Activated CD4-positive, alpha-beta T cell treated with anti-CD3 and anti-CD28 coated beads, Interleukin-2, amount 10 ng/mL, durations not matched to agents 7 days and 5 days (primary cell): ENCODE results near the gene PARP3. TPM values are rescaled to one million over a fixed set of nuclear protein-coding genes. Genes with fewer than 3 reads are reported as not detected.

Experiments used
- CTCF ChIA-PET: fragments of 350-600 bp; sonication (Branson Sonifier 250); formaldehyde crosslinking; loops from one replicate; lab custom pipeline; 2021; ENCODE audit warnings: antibody characterized with exemption; lab: Charles Lee
- POLR2A ChIA-PET: fragments of 350-600 bp; sonication (Branson Sonifier 250); formaldehyde crosslinking; loops from one replicate; lab custom pipeline; 2021; ENCODE audit warnings: antibody characterized with exemption; lab: Charles Lee
- DNase-seq: peaks from one replicate; pipeline ENCODE4 v3.0.0-alpha.2; 2020
- H3K27ac Mint-ChIP-seq: one replicate; pipeline ENCODE4 v1.8.0; 2021; ENCODE audit warnings: mild to moderate bottlenecking, moderate library complexity, mixed read lengths
- H3K27me3 Mint-ChIP-seq: one replicate; pipeline ENCODE4 v1.8.0; 2021; ENCODE audit warnings: mixed read lengths
- H3K36me3 Mint-ChIP-seq: one replicate; pipeline ENCODE4 v1.8.0; 2021; ENCODE audit warnings: low read depth, mixed read lengths
- H3K4me1 Mint-ChIP-seq: one replicate; pipeline ENCODE4 v1.8.0; 2021; ENCODE audit warnings: mixed read lengths
- H3K4me3 Mint-ChIP-seq: one replicate; pipeline ENCODE4 v1.8.0; 2021; ENCODE audit warnings: mild to moderate bottlenecking, moderate library complexity, mixed read lengths
- H3K9me3 Mint-ChIP-seq: one replicate; pipeline ENCODE4 v1.8.0; 2021; ENCODE audit warnings: mixed read lengths
- total RNA-seq, 2 experiments: library from RNA; stranded (reverse); gene quantifications; one replicate each; pipeline ENCODE4 v1.2.3, GENCODE V29; 2021

PARP3 gene
- total RNA-seq, 2 experiments from 2014 or later: 22.1 to 22.9 TPM

- ChIA-PET CTCF (interaction anchor here (0.6 to 4.1 kb wide), 10 partner anchors 8 to 511 kb away, joined by 3 to 61 read pairs (median 13); partner anchors contain the start of genes ACY1, GPR62, PARP3 and RPL29), POLR2A (no interaction called here)
- H3K9me3 Mint-ChIP-seq: no peaks in the 10 kb centered on the region
- DNase-seq: peak; percentile 67
- H3K4me1 Mint-ChIP-seq: peaks cover 34% of the 10 kb centered on the region
- H3K27ac Mint-ChIP-seq: peak within 1 kb of the TSS; percentile 93
- H3K27me3 Mint-ChIP-seq: no peaks in the 10 kb centered on the region
- peak within 1 kb of the TSS; percentile 96 for H3K4me3 Mint-ChIP-seq
- no peaks in the 10 kb centered on the region for H3K36me3 Mint-ChIP-seq
Measured at GRCh38 chr3:51974963-51975851, 33.0 kb downstream of the PARP3 start, which contains the start of gene ABHD14A. Gene ABHD14A (plus strand): TSS chr3:51975064. CDS start chr3:51975136, 72 bp downstream.

DNA sequence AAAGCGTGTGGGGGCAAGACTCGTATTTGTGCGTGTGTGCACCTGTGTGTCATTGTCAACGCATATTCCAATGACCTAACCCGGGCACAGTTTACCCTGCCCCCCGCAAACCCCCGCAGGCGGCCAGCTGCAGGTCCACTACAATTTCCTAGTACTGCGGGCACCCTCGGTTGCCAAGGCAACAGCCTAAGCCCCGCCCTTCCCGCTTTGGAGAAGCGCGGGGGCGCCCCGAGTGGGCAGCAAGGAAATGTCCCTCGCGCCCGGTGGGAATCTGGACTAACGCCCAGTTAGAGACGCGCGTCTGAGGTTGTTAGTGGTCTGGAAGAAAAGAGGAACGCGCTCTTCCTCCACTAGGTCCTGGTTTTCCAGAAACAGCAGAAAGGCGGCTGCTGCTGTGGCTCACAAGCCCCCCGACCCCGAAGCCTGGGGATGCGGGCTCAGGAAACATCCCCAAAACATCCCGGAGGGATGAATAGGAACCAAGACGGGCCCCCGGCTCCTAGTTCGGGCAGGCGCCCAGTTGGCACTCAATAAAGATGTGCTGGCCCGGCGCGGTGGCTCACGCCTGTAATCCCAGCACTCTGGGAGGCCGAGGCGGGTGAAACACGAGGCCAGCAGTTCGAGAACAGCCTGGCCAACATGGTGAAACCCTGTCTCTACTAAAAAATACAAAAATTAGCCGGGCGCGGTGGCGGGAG, 33.8 kb downstream of the PARP3 start:
- no peaks in the 10 kb centered on the region for H3K9me3 Mint-ChIP-seq
- no peaks in the 10 kb centered on the region for H3K27me3 Mint-ChIP-seq
- POLR2A ChIA-PET: no interaction called here
- H3K36me3 Mint-ChIP-seq: peaks cover 2% of the 10 kb centered on the region
- DNase-seq: peak; percentile 25
- H3K4me3 Mint-ChIP-seq: peak overlapping the region; percentile 80
- H3K27ac Mint-ChIP-seq: peak overlapping the region; percentile 86
- H3K4me1 Mint-ChIP-seq: peaks cover 35% of the 10 kb centered on the region
- CTCF ChIA-PET: interaction anchor here (4.1 kb wide), 1 partner anchor 34 kb away, joined by 35 read pairs; the partner anchor contains the start of genes PARP3 and RRP9

- no peak overlapping the region for H3K4me3 Mint-ChIP-seq
- CTCF ChIA-PET: interaction anchor here (0.6 to 1.3 kb wide), 4 partner anchors 14 to 79 kb away, joined by 3 to 6 read pairs (median 5); partner anchors contain the start of genes DUSP7, PARP3 and RRP9
- peaks cover 42% of the 10 kb centered on the region for H3K4me1 Mint-ChIP-seq
- no peaks in the 10 kb centered on the region for H3K9me3 Mint-ChIP-seq
- POLR2A ChIA-PET: no interaction called here
- H3K27me3 Mint-ChIP-seq: no peaks in the 10 kb centered on the region
- peaks cover 6% of the 10 kb centered on the region for H3K36me3 Mint-ChIP-seq
- peak; percentile 40 for DNase-seq
- peak overlapping the region; percentile 16 for H3K27ac Mint-ChIP-seq
Measured at GRCh38 chr3:51977446-51978142, 35.4 kb downstream of the PARP3 start.

DNA sequence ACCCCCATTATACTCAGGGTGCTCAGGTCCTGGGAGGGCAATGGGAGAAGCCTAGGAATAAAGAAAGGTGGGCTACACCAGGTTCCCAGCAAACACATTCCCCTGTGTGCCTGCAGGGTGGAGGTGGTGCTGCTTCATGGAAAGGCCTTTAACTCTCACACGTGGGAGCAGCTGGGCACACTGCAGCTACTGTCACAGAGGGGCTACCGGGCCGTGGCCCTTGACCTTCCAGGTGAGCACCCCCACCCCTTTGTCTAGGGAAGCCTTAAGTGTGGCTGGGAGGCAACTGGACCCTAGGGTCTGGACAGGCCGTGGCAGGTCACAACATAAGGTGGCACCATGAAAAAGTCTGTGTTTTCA, 36.0 kb downstream of the PARP3 start:
- Mint-ChIP-seq H3K36me3 (peaks cover 8% of the 10 kb centered on the region), H3K27ac (no peak overlapping the region), H3K9me3 (no peaks in the 10 kb centered on the region), H3K4me3 (no peak overlapping the region), H3K4me1 (peaks cover 46% of the 10 kb centered on the region), H3K27me3 (no peaks in the 10 kb centered on the region)
- no peak for DNase-seq
- ChIA-PET CTCF (interaction anchor here (0.9 kb wide), 1 partner anchor 40 kb away, joined by 3 read pairs; no protein-coding TSS in a partner anchor), POLR2A (no interaction called here)

DNA sequence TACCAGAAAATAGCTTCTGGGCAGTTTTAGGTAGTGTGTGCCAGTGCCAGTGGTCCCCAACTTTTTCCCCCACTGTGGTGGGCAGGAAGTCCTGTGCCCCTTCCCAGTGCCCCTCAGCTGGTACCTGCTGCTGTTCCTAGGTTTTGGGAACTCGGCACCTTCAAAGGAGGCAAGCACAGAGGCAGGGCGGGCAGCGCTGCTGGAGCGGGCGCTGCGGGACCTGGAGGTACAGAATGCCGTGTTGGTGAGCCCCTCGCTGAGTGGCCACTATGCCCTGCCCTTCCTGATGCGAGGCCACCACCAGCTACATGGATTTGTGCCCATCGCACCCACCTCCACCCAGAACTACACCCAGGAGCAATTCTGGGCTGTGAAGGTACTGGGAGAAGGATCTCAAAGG, 38.1 kb downstream of the PARP3 start:
- Mint-ChIP-seq H3K4me3 (no peak overlapping the region), H3K27ac (no peak overlapping the region), H3K9me3 (no peaks in the 10 kb centered on the region), H3K4me1 (peaks cover 44% of the 10 kb centered on the region), H3K36me3 (peaks cover 8% of the 10 kb centered on the region), H3K27me3 (no peaks in the 10 kb centered on the region)
- CTCF ChIA-PET: interaction anchor here (1.5 to 3.7 kb wide), 2 partner anchors 10 to 39 kb away, joined by 5 to 20 read pairs; partner anchors contain the start of gene RRP9
- POLR2A ChIA-PET: no interaction called here
- no peak for DNase-seq

DNA sequence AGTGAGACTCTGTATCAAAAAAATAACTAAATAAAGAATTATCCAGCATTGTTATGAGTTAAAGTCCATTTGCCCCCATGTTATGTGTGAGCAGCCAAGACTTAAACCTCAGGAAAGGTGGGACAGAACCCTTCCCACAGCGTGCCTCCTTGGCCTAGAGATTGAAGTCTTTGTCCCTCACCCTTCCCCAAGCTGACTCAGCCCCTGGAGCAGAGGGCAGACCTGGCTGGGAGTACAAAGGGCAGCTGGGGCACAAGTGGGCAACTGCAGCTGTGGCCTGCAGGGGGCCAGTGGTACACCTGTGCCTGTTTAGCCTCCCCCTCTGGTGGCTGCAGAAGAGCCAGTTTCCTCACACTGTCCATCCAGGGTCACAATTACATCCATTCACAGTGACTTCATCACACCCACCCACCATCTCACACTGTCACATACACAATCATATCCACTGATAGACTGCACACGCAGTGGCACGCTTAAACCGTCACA, 40.2 kb downstream of the PARP3 start:
- Mint-ChIP-seq H3K9me3 (no peaks in the 10 kb centered on the region), H3K4me3 (peak overlapping the region; percentile 91), H3K4me1 (peaks cover 30% of the 10 kb centered on the region), H3K27me3 (no peaks in the 10 kb centered on the region), H3K27ac (peak overlapping the region; percentile 88), H3K36me3 (peaks cover 8% of the 10 kb centered on the region)
- POLR2A ChIA-PET: interaction anchor here (1.2 to 2.0 kb wide), 2 partner anchors 8 to 13 kb away, joined by 5 to 7 read pairs; partner anchors contain the start of genes ABHD14B and RPL29
- DNase-seq: peak; percentile 38
- CTCF ChIA-PET: interaction anchor here (0.5 to 3.8 kb wide), 18 partner anchors 9 to 430 kb away, joined by 3 to 61 read pairs (median 4); partner anchors contain the start of genes ABHD14A, ABHD14B, DUSP7 and RPL29

GRCh38 chr3:51982838-51983577, 40.8 kb downstream of the PARP3 start, which contains the start of gene ACY1:
Gene ACY1 (plus strand): TSS chr3:51983535. CDS start chr3:51984065, 530 bp downstream.
- no peaks in the 10 kb centered on the region for H3K9me3 Mint-ChIP-seq
- POLR2A ChIA-PET: interaction anchor here (1.2 to 2.0 kb wide), 3 partner anchors 9 to 13 kb away, joined by 5 to 10 read pairs (median 7); partner anchors contain the start of genes ABHD14B and RPL29
- peak; percentile 74 for DNase-seq
- peaks cover 8% of the 10 kb centered on the region for H3K36me3 Mint-ChIP-seq
- no peaks in the 10 kb centered on the region for H3K27me3 Mint-ChIP-seq
- CTCF ChIA-PET: interaction anchor here (0.5 to 3.8 kb wide), 20 partner anchors 8 to 1237 kb away, joined by 3 to 61 read pairs (median 4); partner anchors contain the start of genes ABHD14A, ABHD14B, DUSP7 and RPL29
- H3K27ac Mint-ChIP-seq: peak within 1 kb of the TSS; percentile 88
- H3K4me1 Mint-ChIP-seq: peaks cover 29% of the 10 kb centered on the region
- H3K4me3 Mint-ChIP-seq: peak within 1 kb of the TSS; percentile 91

DNA sequence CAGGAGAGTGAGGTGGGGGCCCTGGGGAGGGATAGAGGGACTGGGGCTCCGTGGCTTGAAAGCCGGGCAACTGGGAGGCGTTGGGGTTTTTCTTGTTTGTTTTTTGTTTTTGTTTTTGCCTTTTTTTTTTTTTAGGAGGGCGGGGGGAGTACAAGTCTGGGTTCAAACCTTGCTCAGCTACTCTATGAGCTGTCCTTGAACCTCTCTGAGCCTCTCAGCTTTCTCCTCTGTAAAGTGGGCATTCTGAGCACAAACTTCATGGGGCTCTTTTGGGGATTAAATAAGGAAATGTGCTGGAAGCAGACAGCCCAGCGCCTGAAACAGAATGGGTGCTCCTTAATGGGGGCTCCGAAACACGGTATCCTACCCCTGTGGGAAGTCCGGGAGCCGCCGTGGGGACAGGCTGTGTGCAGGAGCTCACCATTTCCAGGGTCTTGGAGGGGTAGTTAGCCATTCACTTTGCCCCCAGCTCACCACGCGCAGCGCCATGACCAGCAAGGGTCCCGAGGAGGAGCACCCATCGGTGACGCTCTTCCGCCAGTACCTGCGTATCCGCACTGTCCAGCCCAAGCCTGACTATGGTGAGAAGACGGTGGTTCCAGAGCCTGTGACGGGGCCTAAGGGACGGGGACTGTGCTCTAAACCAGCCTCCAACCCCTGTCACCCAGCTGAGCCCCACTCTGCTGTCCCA, 41.6 kb downstream of the PARP3 start:
- Mint-ChIP-seq H3K36me3 (peaks cover 8% of the 10 kb centered on the region), H3K9me3 (no peaks in the 10 kb centered on the region), H3K4me1 (peaks cover 29% of the 10 kb centered on the region), H3K4me3 (peak overlapping the region; percentile 91), H3K27me3 (no peaks in the 10 kb centered on the region), H3K27ac (peak overlapping the region; percentile 88)
- ChIA-PET POLR2A (interaction anchor here (0.7 to 2.0 kb wide), 4 partner anchors 10 to 225 kb away, joined by 3 to 10 read pairs (median 6); partner anchors contain the start of genes ABHD14B and RPL29), CTCF (interaction anchor here (0.7 to 3.8 kb wide), 12 partner anchors 8 to 1238 kb away, joined by 3 to 61 read pairs (median 5); partner anchors contain the start of genes ABHD14A, ABHD14B, DUSP7 and RPL29)
- no peak for DNase-seq

GRCh38 chr3:51984269-51984647, 42.1 kb downstream of the PARP3 start:
- H3K36me3 Mint-ChIP-seq: peaks cover 8% of the 10 kb centered on the region
- ChIA-PET CTCF (interaction anchor here (0.7 to 3.8 kb wide), 7 partner anchors 11 to 436 kb away, joined by 3 to 61 read pairs (median 5); partner anchors contain the start of genes ABHD14A, ABHD14B, DUSP7 and PARP3), POLR2A (interaction anchor here (0.7 to 2.0 kb wide), 3 partner anchors 9 to 224 kb away, joined by 3 to 10 read pairs (median 7); partner anchors contain the start of gene RPL29)
- peak overlapping the region; percentile 88 for H3K27ac Mint-ChIP-seq
- H3K27me3 Mint-ChIP-seq: no peaks in the 10 kb centered on the region
- H3K4me3 Mint-ChIP-seq: peak overlapping the region; percentile 91
- DNase-seq: no peak
- H3K9me3 Mint-ChIP-seq: no peaks in the 10 kb centered on the region
- peaks cover 29% of the 10 kb centered on the region for H3K4me1 Mint-ChIP-seq

GRCh38 chr3:51985063-51985462, 42.9 kb downstream of the PARP3 start:
- ChIA-PET CTCF (interaction anchor here (0.6 to 3.8 kb wide), 5 partner anchors 11 to 462 kb away, joined by 3 to 61 read pairs (median 3); partner anchors contain the start of genes ABHD14A, ABHD14B, PARP3 and RPL29), POLR2A (no interaction called here)
- H3K4me1 Mint-ChIP-seq: peaks cover 29% of the 10 kb centered on the region
- H3K36me3 Mint-ChIP-seq: peaks cover 8% of the 10 kb centered on the region
- no peaks in the 10 kb centered on the region for H3K27me3 Mint-ChIP-seq
- H3K4me3 Mint-ChIP-seq: peak overlapping the region; percentile 20
- H3K27ac Mint-ChIP-seq: peak overlapping the region; percentile 62
- H3K9me3 Mint-ChIP-seq: no peaks in the 10 kb centered on the region
- no peak for DNase-seq
